HG02943 (cell line): Measurements from ENCODE around the gene RO60.
"Not testable (repeated sequence)": the region's sequence is repeated elsewhere in the genome, so short reads cannot be mapped to it uniquely, and the experiment has no call there.

Experiments
- ATAC-seq: cut with Tn5 transposase; IDR thresholded peaks from one replicate; pipeline ENCODE4 v1.9.1; 2021; ENCODE audit warnings: mild to moderate bottlenecking, low read depth, moderate library complexity; ENCODE audit not compliant: unreplicated experiment

Gene RO60

GRCh38 chr1:193059282-193060114, at the start of gene RO60, which contains the start of gene UCHL5:
Gene RO60, plus strand, starts transcription at chr1:193059612. Its CDS starts 9,443 bp downstream, at chr1:193069055.
Gene UCHL5, minus strand, starts transcription at chr1:193059360. Its CDS starts 100 bp downstream, at chr1:193059260.
- ATAC-seq = peak; percentile 93

- ATAC-seq = no peak
Measured at GRCh38 chr1:193011406-193011805, 48.0 kb upstream of the RO60 start.

- ATAC-seq = no peak
Measured at GRCh38 chr1:193013005-193013404, 46.4 kb upstream of the RO60 start.

GRCh38 chr1:193013707-193014106, 45.7 kb upstream of the RO60 start:
- ATAC-seq = no peak

- no peak for ATAC-seq
Measured at GRCh38 chr1:193014400-193014799, 45.0 kb upstream of the RO60 start.

- no peak for ATAC-seq
Measured at GRCh38 chr1:193016788-193017187, 42.6 kb upstream of the RO60 start.

GRCh38 chr1:193019442-193020026, 39.9 kb upstream of the RO60 start:
- ATAC-seq = peak; percentile 69

- no peak for ATAC-seq
Measured at GRCh38 chr1:193025218-193025617, 34.2 kb upstream of the RO60 start.

GRCh38 chr1:193030280-193030679, 29.1 kb upstream of the RO60 start:
- ATAC-seq = no peak

- ATAC-seq = no peak
Measured at GRCh38 chr1:193031431-193031830, 28.0 kb upstream of the RO60 start.

GRCh38 chr1:193032643-193033427, 26.6 kb upstream of the RO60 start:
- ATAC-seq = not testable (repeated sequence)

GRCh38 chr1:193033610-193034009, 25.8 kb upstream of the RO60 start:
- no peak for ATAC-seq

GRCh38 chr1:193036337-193037047, 22.9 kb upstream of the RO60 start:
- ATAC-seq = no peak

GRCh38 chr1:193040011-193040410, 19.4 kb upstream of the RO60 start:
- no peak for ATAC-seq

- no peak for ATAC-seq
Measured at GRCh38 chr1:193042766-193043691, 16.4 kb upstream of the RO60 start.

GRCh38 chr1:193048913-193049312, 10.5 kb upstream of the RO60 start:
- ATAC-seq = not testable (repeated sequence)

- ATAC-seq = no peak
Measured at GRCh38 chr1:193054169-193054675, 5.2 kb upstream of the RO60 start.

GRCh38 chr1:193058529-193059281, 707 bp upstream of the RO60 start:
- peak; percentile 43 for ATAC-seq

- no peak for ATAC-seq
Measured at GRCh38 chr1:193060115-193060403, 647 bp downstream of the RO60 start.
